ENCODE measurements around the gene ANKRD40.
"Not testable (repeated sequence)": the region's sequence is repeated elsewhere in the genome, so short reads cannot be mapped to it uniquely, and the experiment has no call there.

ANKRD40 gene

GRCh38 chr17:50707289-50708049, at the start of gene ANKRD40:
TSS of gene ANKRD40 (minus strand) at chr17:50707914. CDS start at chr17:50707654, 260 bp downstream.
- DNase-seq = peak; percentile 94

GRCh38 chr17:50754521-50754920, 46.8 kb upstream of the ANKRD40 start:
- DNase-seq = no peak

- DNase-seq = no peak
These were observed 41.5 kb upstream of the ANKRD40 start for GRCh38 chr17:50749245-50749644.

GRCh38 chr17:50745631-50746030, 37.9 kb upstream of the ANKRD40 start:
- DNase-seq = no peak

- no peak for DNase-seq
These were observed 31.4 kb upstream of the ANKRD40 start for GRCh38 chr17:50739098-50739497.

GRCh38 chr17:50737118-50737698, 29.5 kb upstream of the ANKRD40 start:
- DNase-seq = no peak

GRCh38 chr17:50735287-50735686, 27.6 kb upstream of the ANKRD40 start:
- no peak for DNase-seq

- no peak for DNase-seq
These were observed 24.1 kb upstream of the ANKRD40 start for GRCh38 chr17:50731575-50732460.

GRCh38 chr17:50728881-50729765, 21.4 kb upstream of the ANKRD40 start:
- no peak for DNase-seq

GRCh38 chr17:50728112-50728429, 20.4 kb upstream of the ANKRD40 start:
- DNase-seq = no peak

- DNase-seq = no peak
These were observed 18.3 kb upstream of the ANKRD40 start for GRCh38 chr17:50725769-50726655.

GRCh38 chr17:50724622-50725021, 16.9 kb upstream of the ANKRD40 start:
- DNase-seq = not testable (repeated sequence)

GRCh38 chr17:50722746-50723145, 15.0 kb upstream of the ANKRD40 start:
- DNase-seq = no peak

GRCh38 chr17:50721194-50722010, 13.7 kb upstream of the ANKRD40 start:
- no peak for DNase-seq

GRCh38 chr17:50719924-50720794, 12.4 kb upstream of the ANKRD40 start:
- DNase-seq = peak; percentile 51

- DNase-seq = peak; percentile 88
These were observed 11.6 kb upstream of the ANKRD40 start, which contains the start of gene LUC7L3 for GRCh38 chr17:50719144-50719923. TSS of gene LUC7L3 (plus strand) at chr17:50719603. CDS start at chr17:50719733, 130 bp downstream.

- no peak for DNase-seq
These were observed 7.8 kb upstream of the ANKRD40 start for GRCh38 chr17:50715471-50715870.

GRCh38 chr17:50712641-50713040, 4.9 kb upstream of the ANKRD40 start:
- no peak for DNase-seq

- no peak for DNase-seq
These were observed 2.9 kb upstream of the ANKRD40 start for GRCh38 chr17:50710650-50711049.

All from DMS79 treated with DMSO at 0.1 percent for 48 hours (cell line).